Uterus (tissue), 2 donors: ENCODE measurements around the gene SEC14L1.

ENCODE experiments used
- POLR2A ChIP-seq, 2 donors: fragments of 450-650 bp; IDR thresholded peaks; one replicate each; pipeline ENCODE4 v1.6.1; 2016; ENCODE audit warnings: antibody characterized with exemption in 2 of 2, mild to moderate bottlenecking in 1 of 2, moderate library complexity in 1 of 2
- TF ChIP-seq, protein P1 (sequence below), 4 experiments: fragments of 200-600 bp in 2 of 4; fragments of 450-650 bp in 2 of 4; sonication (generic) in 2 of 4; IDR thresholded peaks; one replicate each; pipeline ENCODE4 v1.5.1; 2016 to 2019; ENCODE audit warnings: antibody characterized with exemption in 4 of 4, mild to moderate bottlenecking in 2 of 4, moderate library complexity in 1 of 4

DNA sequence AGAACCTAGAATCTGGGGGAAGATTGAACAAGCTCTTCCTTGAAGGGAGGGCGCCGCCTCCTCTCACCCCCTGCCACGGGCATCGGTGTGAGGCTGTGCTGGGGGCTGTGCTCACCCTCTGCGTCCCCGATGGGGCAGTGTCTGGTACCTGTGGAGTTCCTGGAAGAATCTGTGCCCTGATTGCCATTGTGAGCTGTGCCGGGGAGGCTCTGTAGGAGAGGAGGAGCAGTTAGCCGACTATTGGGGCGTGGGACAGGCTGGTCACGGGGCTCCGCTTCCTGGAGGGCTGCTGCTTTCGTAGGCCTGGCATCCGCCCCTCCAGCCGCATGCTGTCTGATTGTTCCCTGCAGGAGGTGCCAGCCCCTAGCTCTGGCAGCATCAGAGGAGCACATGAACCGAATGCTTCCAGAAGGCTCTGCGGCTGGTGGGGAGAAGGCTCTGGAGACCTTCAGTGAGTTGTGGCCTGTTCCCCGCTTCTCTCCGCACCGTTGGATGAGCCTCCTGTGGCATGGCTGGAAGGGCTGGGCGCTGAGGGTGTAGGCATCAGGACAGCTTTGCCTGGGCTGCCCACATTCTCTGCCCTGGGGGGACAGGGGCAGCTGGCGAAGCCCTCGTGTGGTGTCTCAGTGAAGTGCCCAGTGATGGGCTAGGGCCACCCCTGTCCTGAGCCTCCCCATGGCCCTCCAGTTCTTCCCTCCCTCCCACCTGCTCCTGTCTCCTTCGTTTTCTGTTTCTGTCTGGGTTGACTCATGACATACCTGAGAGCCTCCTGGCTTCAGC, 86.9 kb downstream of the SEC14L1 start:
- TF ChIP-seq, protein P1, sequence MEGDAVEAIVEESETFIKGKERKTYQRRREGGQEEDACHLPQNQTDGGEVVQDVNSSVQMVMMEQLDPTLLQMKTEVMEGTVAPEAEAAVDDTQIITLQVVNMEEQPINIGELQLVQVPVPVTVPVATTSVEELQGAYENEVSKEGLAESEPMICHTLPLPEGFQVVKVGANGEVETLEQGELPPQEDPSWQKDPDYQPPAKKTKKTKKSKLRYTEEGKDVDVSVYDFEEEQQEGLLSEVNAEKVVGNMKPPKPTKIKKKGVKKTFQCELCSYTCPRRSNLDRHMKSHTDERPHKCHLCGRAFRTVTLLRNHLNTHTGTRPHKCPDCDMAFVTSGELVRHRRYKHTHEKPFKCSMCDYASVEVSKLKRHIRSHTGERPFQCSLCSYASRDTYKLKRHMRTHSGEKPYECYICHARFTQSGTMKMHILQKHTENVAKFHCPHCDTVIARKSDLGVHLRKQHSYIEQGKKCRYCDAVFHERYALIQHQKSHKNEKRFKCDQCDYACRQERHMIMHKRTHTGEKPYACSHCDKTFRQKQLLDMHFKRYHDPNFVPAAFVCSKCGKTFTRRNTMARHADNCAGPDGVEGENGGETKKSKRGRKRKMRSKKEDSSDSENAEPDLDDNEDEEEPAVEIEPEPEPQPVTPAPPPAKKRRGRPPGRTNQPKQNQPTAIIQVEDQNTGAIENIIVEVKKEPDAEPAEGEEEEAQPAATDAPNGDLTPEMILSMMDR (IDR thresholded peaks at IDR 0.05) = no peak
- peak; percentile 37 to 44 for TF ChIP-seq POLR2A (IDR thresholded peaks at IDR 0.05)
